Measurements from ENCODE around the gene RTN4IP1. TPM values are rescaled to one million over a fixed set of nuclear protein-coding genes. Genes with fewer than 3 reads are reported as not detected.

The RTN4IP1 gene
- total and polyA plus RNA-seq, 10 of the 15 experiments (the other 5 are each of a cell fraction or from before 2014, with no cell fraction given): 8.2 to 17.0 (median 9.8) TPM

GRCh38 chr6:106540432-106540831, 88.9 kb downstream of the RTN4IP1 start:
- no peak overlapping the region for H3K4me3 ChIP-seq
- no peaks in the 10 kb centered on the region for H3K27me3 ChIP-seq (replicated peaks in 1 of 2; ENCODE audit: control insufficient read depth in 2 of 2, insufficient read depth in 2 of 2, low read length in 1 of 2)
- H3K9ac ChIP-seq (ENCODE audit: control insufficient read depth, insufficient read depth, low read length): no peak overlapping the region
- no TSS peak for BruUV-seq (replicated peaks)
- ChIA-PET CTCF (interaction anchor here (0.7 to 2.2 kb wide), 5 partner anchors 13 to 930 kb away, joined by 3 to 7 read pairs (median 4); no protein-coding TSS in a partner anchor), SMC1A (ENCODE audit: uncharacterized antibody, unreplicated experiment) (interaction anchor here (0.6 to 3.0 kb wide), 7 partner anchors 11 to 92 kb away, joined by 3 to 12 read pairs (median 3); no protein-coding TSS in a partner anchor), POLR2A (interaction anchor here (0.5 to 0.6 kb wide), 2 partner anchors 95 to 123 kb away, joined by 3 to 5 read pairs; no protein-coding TSS in a partner anchor), RAD21 (ENCODE audit: unreplicated experiment) (interaction anchor here (1.1 to 1.7 kb wide), 2 partner anchors 26 to 35 kb away, joined by 3 to 5 read pairs; no protein-coding TSS in a partner anchor)
- no peaks in the 10 kb centered on the region; the same call in 1 of the 2 replicates for H3K79me2 ChIP-seq (ENCODE audit: control insufficient read depth, insufficient read depth, low read length)
- no peak overlapping the region for H3K27ac ChIP-seq (ENCODE audit: control insufficient read depth, insufficient read depth)
- no peak overlapping the region for H3K4me2 ChIP-seq (ENCODE audit: control insufficient read depth, insufficient read depth)
- intact Hi-C loops (cut with micrococcal nuclease; ENCODE audit: unreplicated experiment) (no loop called here), in situ Hi-C loops (cut with MboI) (no loop called here)
- FAIRE-seq (no peak), DNase-seq (ENCODE audit: low read depth, low spot score) (no peak), ATAC-seq (no peak)
- no peaks in the 10 kb centered on the region for H3K9me3 ChIP-seq (replicated peaks; ENCODE audit: control insufficient read depth, insufficient read depth, low read length)
- no peaks in the 10 kb centered on the region for H3K4me1 ChIP-seq (ENCODE audit: control insufficient read depth, insufficient read depth, low read length)
- H2AFZ ChIP-seq (ENCODE audit: control insufficient read depth, low read depth, low read length): no peak overlapping the region
- peaks cover 3 to 41% of the 10 kb centered on the region in 2 experiments for H3K36me3 ChIP-seq (ENCODE audit: control insufficient read depth in 2 of 2, insufficient read depth in 2 of 2, low read length in 1 of 2)
- H4K20me1 ChIP-seq (ENCODE audit: control insufficient read depth, insufficient read depth): no peaks in the 10 kb centered on the region
- TF ChIP-seq MAX (IDR thresholded peaks at IDR 0.05; ENCODE audit: low read depth, low read length) (no peak), CHD4 (IDR thresholded peaks at IDR 0.05) (no peak), HDGF (IDR thresholded peaks at IDR 0.05) (no peak), MTA3 (IDR thresholded peaks at IDR 0.05; ENCODE audit: borderline replicate concordance, low read length) (no peak), MYB (IDR thresholded peaks at IDR 0.05; ENCODE audit: borderline replicate concordance, low read depth, low read length) (no peak), ZNF622 (IDR thresholded peaks at IDR 0.05) (no peak), RCOR1 (conservative IDR thresholded peaks at IDR 0.05; ENCODE audit: low read depth, low read length) (no peak), E2F8 (IDR thresholded peaks at IDR 0.05; ENCODE audit: low read depth, partially characterized antibody) (no peak), SMARCA5 (IDR thresholded peaks at IDR 0.05) (no peak), SRF (IDR thresholded peaks at IDR 0.05; ENCODE audit: low read depth in 2 of 2, low read length in 2 of 2) (no peak), ZBTB33 (IDR thresholded peaks at IDR 0.05) (no peak), EP300 (IDR thresholded peaks at IDR 0.05; ENCODE audit: borderline replicate concordance in 1 of 2, control insufficient read depth in 1 of 2, low read depth in 2 of 2, low read length in 2 of 2) (no peak), GATAD2B (conservative IDR thresholded peaks at IDR 0.05; ENCODE audit: low read depth) (no peak), E2F4 (IDR thresholded peaks at IDR 0.05; ENCODE audit: low read depth, low read length) (no peak), RELA (IDR thresholded peaks at IDR 0.05; ENCODE audit: borderline replicate concordance, partially characterized antibody) (no peak), NFXL1 (IDR thresholded peaks at IDR 0.05; ENCODE audit: borderline replicate concordance) (no peak), USF2 (IDR thresholded peaks at IDR 0.05; ENCODE audit: borderline replicate concordance, low read depth, low read length) (no peak), NFYA (IDR thresholded peaks at IDR 0.05; ENCODE audit: borderline replicate concordance, low read depth, low read length) (no peak), SMC3 (IDR thresholded peaks at IDR 0.05; ENCODE audit: borderline replicate concordance, low read length) (no peak)

Data from GM12878 (cell line).